Activated CD8-positive, alpha-beta T cell treated with anti-CD3 and anti-CD28 coated beads for 36 hours (primary cell): ENCODE data around the gene HNRNPA2B1. TPM values are rescaled to one million over a fixed set of nuclear protein-coding genes. Genes with fewer than 3 reads are reported as not detected.

Experiments
- ATAC-seq: fragments of 200-7000 bp; cut with Tn5 transposase; one replicate; pipeline ENCODE4 v1.10.0; 2021; ENCODE audit warnings: mild to moderate bottlenecking, moderate library complexity
- CTCF ChIA-PET: fragments of 350-600 bp; sonication (Branson Sonifier 250); formaldehyde crosslinking; loops from one replicate; lab custom pipeline; 2021; ENCODE audit warnings: antibody characterized with exemption; lab: Charles Lee
- POLR2A ChIA-PET: fragments of 350-600 bp; sonication (Branson Sonifier 250); formaldehyde crosslinking; loops from one replicate; lab custom pipeline; 2021; ENCODE audit warnings: antibody characterized with exemption; lab: Charles Lee
- DNase-seq: peaks from one replicate; pipeline ENCODE4 v3.0.0-alpha.2; 2020
- H3K27ac Mint-ChIP-seq: one replicate; pipeline ENCODE4 v1.8.0; 2021; ENCODE audit warnings: mild to moderate bottlenecking, mixed read lengths
- H3K27me3 Mint-ChIP-seq: one replicate; pipeline ENCODE4 v1.8.0; 2021; ENCODE audit warnings: mixed read lengths
- H3K36me3 Mint-ChIP-seq: one replicate; pipeline ENCODE4 v1.8.0; 2021; ENCODE audit warnings: low read depth, mixed read lengths
- H3K4me1 Mint-ChIP-seq: one replicate; pipeline ENCODE4 v1.8.0; 2021; ENCODE audit warnings: low read depth, mixed read lengths
- H3K4me3 Mint-ChIP-seq: one replicate; pipeline ENCODE4 v1.8.0; 2021; ENCODE audit warnings: mild to moderate bottlenecking, moderate library complexity, mixed read lengths
- H3K9me3 Mint-ChIP-seq: one replicate; pipeline ENCODE4 v1.8.0; 2021; ENCODE audit warnings: mixed read lengths
- CTCF ChIP-seq: fragments of 200-600 bp; IDR thresholded peaks from one replicate; pipeline ENCODE4 v1.8.0; 2022; ENCODE audit warnings: antibody characterized with exemption, mild to moderate bottlenecking
- intact Hi-C: fragments of 100-400 bp; cut with micrococcal nuclease; formaldehyde crosslinking; loops from one replicate; pipeline ENCODE4 v1.10.0; 2022
- total RNA-seq, 2 experiments: library from RNA; stranded (reverse); gene quantifications; one replicate each; pipeline ENCODE4 v1.2.3, GENCODE V29; 2021

Gene HNRNPA2B1
- total RNA-seq, 2 experiments from 2014 or later, result 871 to 893 TPM

- intact Hi-C loops, result no loop called here
- DNase-seq, result no peak
- ChIA-PET CTCF (interaction anchor here (0.7 to 2.5 kb wide), 7 partner anchors 10 to 82 kb away, joined by 3 to 10 read pairs (median 3); no protein-coding TSS in a partner anchor), POLR2A (interaction anchor here (1.0 to 13.9 kb wide), 7 partner anchors 9 to 62 kb away, joined by 3 to 359 read pairs (median 9); partner anchors contain the start of genes CBX3, HNRNPA2B1 and NFE2L3)
- no peak for TF ChIP-seq CTCF
- ATAC-seq, result no peak
- peaks cover 2% of the 10 kb centered on the region for H3K9me3 Mint-ChIP-seq
- peaks cover 77% of the 10 kb centered on the region for H3K4me1 Mint-ChIP-seq
- peaks cover 50% of the 10 kb centered on the region for H3K36me3 Mint-ChIP-seq
- no peak overlapping the region for H3K4me3 Mint-ChIP-seq
- no peaks in the 10 kb centered on the region for H3K27me3 Mint-ChIP-seq
- H3K27ac Mint-ChIP-seq, result peak overlapping the region; percentile 78
Measured at GRCh38 chr7:26160896-26161295, 39.6 kb downstream of the HNRNPA2B1 start.

GRCh38 chr7:26159243-26159642 lies 41.3 kb downstream of the HNRNPA2B1 start:
- no peak for DNase-seq
- ChIA-PET CTCF (interaction anchor here (2.5 to 3.1 kb wide), 2 partner anchors 8 to 68 kb away, joined by 10 read pairs; no protein-coding TSS in a partner anchor), POLR2A (interaction anchor here (1.4 to 13.9 kb wide), 6 partner anchors 15 to 68 kb away, joined by 3 to 359 read pairs (median 8); partner anchors contain the start of genes CBX3 and HNRNPA2B1)
- intact Hi-C loops, result no loop called here
- no peak for ATAC-seq
- Mint-ChIP-seq H3K4me1 (peaks cover 88% of the 10 kb centered on the region), H3K36me3 (peaks cover 60% of the 10 kb centered on the region), H3K4me3 (no peak overlapping the region), H3K27me3 (no peaks in the 10 kb centered on the region), H3K27ac (peak overlapping the region; percentile 44), H3K9me3 (peaks cover 2% of the 10 kb centered on the region)
- no peak for TF ChIP-seq CTCF

- intact Hi-C loops, result no loop called here
- Mint-ChIP-seq H3K9me3 (no peaks in the 10 kb centered on the region), H3K27ac (peak overlapping the region; percentile 96), H3K4me1 (peaks cover 86% of the 10 kb centered on the region), H3K36me3 (peaks cover 59% of the 10 kb centered on the region), H3K27me3 (no peaks in the 10 kb centered on the region), H3K4me3 (peak overlapping the region; percentile 16)
- ATAC-seq (no peak), DNase-seq (no peak)
- TF ChIP-seq CTCF, result no peak
- POLR2A ChIA-PET, result interaction anchor here (1.4 to 13.9 kb wide), 7 partner anchors 9 to 67 kb away, joined by 3 to 359 read pairs (median 9); partner anchors contain the start of genes CBX3 and HNRNPA2B1
- CTCF ChIA-PET, result interaction anchor here (1.2 to 3.9 kb wide), 3 partner anchors 9 to 79 kb away, joined by 3 to 21 read pairs (median 10); no protein-coding TSS in a partner anchor
Measured at GRCh38 chr7:26157520-26158105, 42.9 kb downstream of the HNRNPA2B1 start.

GRCh38 chr7:26156451-26157420 lies 43.8 kb downstream of the HNRNPA2B1 start:
- Mint-ChIP-seq H3K4me3 (peak overlapping the region; percentile 96), H3K27me3 (no peaks in the 10 kb centered on the region), H3K27ac (peak overlapping the region; percentile 96), H3K36me3 (peaks cover 55% of the 10 kb centered on the region), H3K4me1 (peaks cover 81% of the 10 kb centered on the region), H3K9me3 (no peaks in the 10 kb centered on the region)
- POLR2A ChIA-PET, result interaction anchor here (0.6 to 13.9 kb wide), 8 partner anchors 10 to 78 kb away, joined by 3 to 359 read pairs (median 8); partner anchors contain the start of genes CBX3 and HNRNPA2B1
- intact Hi-C loops, result no loop called here
- CTCF ChIA-PET, result interaction anchor here (0.6 to 3.9 kb wide), 7 partner anchors 10 to 78 kb away, joined by 3 to 21 read pairs (median 4); no protein-coding TSS in a partner anchor
- DNase-seq (peak; percentile 77), ATAC-seq (peak; percentile 37)
- TF ChIP-seq CTCF, result no peak
